HG03342 (cell line): ENCODE results near the gene ATPAF1.
A peak's percentile ranks its signal among the peaks of the same experiment; 100 is the strongest.
"Not testable (repeated sequence)": the region's sequence is repeated elsewhere in the genome, so short reads cannot be mapped to it uniquely, and the experiment has no call there.

Experiments
- ATAC-seq: cut with Tn5 transposase; IDR thresholded peaks from one replicate; pipeline ENCODE4 v1.9.1; 2021; ENCODE audit warnings: mild to moderate bottlenecking, moderate library complexity; ENCODE audit not compliant: unreplicated experiment

Gene ATPAF1, protein sequence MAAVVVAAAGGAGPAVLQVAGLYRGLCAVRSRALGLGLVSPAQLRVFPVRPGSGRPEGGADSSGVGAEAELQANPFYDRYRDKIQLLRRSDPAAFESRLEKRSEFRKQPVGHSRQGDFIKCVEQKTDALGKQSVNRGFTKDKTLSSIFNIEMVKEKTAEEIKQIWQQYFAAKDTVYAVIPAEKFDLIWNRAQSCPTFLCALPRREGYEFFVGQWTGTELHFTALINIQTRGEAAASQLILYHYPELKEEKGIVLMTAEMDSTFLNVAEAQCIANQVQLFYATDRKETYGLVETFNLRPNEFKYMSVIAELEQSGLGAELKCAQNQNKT

DNA sequence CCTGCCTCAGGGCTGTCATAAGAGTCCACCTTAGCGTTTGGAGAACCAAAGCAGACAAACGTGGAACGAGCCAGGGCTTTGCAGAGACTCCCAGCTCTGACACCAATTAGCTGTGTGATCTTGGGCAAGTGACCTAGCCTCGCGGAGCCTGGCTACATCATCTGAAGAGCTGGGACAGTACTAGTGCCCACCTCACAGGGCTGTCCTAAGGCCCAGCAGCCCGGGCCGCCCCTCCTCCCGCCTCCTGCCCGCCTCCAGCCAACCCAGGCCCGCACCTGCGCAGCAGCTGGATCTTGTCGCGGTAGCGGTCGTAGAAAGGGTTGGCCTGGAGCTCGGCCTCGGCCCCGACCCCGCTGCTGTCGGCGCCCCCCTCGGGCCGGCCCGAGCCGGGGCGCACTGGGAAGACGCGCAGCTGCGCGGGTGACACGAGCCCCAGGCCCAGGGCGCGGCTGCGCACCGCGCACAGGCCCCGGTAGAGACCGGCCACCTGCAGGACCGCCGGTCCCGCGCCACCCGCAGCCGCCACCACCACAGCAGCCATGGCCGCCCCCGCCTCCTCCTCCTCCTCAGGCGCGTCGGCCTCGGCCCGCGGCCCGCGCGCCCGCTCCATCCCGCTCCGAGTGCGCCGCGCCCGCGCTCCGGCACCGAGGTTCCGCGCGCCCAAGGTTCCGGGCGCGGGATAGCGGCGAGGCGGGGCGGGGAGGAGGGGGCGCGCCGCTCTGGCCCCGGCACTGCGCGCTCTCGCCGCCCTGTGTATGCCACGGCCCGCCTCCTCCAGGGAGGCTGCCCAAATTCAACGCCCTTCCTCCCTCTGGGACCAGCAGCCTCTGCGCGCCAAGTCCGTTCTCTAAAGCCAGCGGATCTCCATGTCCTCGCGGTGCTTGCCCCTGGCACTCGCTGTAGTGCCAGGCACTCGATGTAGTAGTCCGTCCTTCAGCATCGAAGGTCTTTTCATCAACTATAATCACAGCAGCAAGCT is at the start of gene ATPAF1:
ATPAF1 (minus strand) TSS at position 583 of the 979 bp plus-strand sequence; CDS start at position 541, 42 bp downstream.
- ATAC-seq, result peak; percentile 74

DNA sequence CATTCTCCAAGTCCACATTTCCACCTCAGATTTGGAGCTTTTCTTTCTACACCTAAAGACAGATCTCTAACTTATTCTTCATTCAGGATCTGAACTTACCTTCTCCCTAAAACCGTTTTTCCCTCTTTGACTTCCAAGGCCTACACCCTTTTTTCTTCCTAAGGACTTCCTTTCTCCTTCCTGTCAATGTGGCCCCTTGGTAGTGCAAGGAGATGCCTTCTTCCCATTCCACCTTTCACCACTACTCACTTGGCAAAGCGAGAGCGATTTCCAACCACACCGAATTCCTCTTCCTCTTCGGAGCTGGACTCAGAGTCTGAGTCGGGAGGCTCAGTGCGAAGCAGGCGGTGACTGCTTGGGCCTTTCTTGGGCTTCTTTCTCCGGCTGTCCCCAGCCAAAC is 49.5 kb upstream of the ATPAF1 start:
- no peak for ATAC-seq

DNA sequence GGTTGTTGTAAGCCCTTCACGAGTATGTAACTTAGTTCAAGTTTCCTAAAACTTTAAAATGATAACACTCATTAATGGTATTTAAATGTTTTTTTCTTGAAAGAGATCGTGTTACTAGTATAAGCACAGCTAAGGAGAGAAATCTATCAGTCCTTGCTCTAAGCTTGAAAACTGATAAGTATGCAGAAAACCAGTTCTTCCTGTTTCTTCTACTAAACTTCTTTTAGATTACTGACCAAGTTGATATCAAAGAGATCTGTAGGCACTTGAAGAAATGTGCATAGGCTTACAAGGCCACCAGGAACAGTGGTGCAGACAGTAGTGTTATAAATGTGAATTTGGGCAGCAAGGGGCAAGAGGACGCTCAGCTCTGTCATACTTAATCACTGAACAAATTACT is 46.8 kb upstream of the ATPAF1 start:
- ATAC-seq, result no peak

DNA sequence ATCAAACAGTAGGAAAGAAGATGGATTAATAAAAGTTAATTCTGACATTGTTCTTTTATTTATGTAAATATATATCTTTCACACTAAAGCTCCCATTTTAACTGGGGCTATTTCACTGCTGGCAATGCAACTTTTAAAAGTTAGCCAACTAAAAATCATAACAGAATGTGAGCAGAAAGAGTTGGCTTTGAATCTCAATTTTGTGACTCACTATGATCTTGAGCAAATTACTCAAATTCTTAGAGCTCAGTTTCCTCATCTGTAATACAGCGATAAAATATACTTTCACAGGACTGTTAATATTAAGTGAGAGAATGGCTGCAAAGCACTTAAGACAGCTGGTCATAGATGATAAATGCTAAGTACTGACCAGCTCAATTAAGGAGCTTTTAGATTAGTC is 40.0 kb upstream of the ATPAF1 start:
- no peak for ATAC-seq

DNA sequence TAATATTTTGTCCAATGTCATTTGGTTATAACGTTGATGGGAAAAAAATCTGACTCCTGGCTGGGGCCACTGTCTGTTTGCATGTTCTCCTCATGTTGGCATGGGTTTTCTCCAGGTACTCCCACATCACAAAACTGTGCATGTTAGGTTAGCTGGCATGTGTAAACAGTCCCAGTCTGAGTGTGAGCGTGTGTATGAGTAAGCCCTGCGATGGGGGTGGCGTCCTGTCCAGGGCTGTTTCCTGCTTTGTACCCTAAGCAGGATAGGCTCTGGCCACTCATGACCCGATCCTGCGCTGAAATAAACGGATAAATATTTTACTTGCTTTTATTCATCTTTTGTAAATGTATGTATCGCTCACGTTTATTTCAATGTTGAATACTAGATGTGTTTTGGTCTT is 37.2 kb upstream of the ATPAF1 start:
- ATAC-seq, result no peak

DNA sequence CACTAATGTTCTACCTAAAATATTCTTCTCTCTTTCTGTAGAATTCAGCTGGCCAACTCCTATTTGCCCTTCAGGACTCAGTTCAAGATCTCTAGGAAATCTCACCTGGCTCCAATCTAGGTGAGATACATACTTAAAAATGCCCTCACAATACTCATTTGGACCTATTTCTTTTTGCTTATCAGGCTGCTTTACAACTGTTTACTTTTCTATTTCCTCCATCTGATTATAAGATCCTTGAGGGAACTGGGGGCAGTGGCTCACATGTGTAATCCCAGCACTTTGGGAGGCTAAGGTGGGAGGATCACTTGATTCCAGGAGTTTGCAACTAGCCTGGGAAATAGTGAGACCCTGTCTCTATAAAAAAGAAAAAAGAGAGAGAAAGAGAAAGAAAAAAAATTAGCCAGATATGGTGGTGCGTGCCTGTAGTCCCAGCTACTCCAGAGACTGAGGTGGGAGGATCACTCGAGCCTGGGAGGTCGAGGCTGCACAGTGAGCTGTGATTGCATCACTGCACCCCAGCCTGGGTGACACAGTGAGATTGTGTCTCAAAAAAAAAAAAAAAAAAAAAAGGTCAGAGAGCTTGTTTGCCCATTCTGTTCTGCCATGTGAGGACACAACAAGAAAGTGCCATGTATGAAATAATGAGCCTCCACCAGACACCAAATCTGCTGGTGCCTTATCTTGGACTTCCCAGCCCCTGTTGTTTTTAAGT is 35.9 kb upstream of the ATPAF1 start:
- no peak for ATAC-seq

DNA sequence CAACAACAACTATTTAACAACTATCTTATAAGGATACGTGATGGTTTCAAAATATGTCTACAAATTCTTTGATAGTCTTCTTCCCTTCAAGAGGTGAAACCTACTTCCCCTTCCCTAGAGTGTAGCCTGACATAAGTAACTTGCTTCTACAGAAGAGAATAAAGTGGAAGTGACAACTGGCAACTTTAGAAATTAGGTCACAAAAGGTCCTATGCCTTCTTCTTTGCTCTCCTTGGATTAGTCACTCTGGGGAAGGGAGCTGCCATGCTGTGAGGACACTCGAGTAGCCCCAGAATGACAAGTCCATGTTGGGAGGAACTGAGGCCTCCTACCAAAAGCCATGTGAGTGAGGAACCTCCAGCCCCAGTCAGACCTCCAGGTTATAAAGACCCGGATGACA is 31.5 kb upstream of the ATPAF1 start:
- no peak for ATAC-seq

DNA sequence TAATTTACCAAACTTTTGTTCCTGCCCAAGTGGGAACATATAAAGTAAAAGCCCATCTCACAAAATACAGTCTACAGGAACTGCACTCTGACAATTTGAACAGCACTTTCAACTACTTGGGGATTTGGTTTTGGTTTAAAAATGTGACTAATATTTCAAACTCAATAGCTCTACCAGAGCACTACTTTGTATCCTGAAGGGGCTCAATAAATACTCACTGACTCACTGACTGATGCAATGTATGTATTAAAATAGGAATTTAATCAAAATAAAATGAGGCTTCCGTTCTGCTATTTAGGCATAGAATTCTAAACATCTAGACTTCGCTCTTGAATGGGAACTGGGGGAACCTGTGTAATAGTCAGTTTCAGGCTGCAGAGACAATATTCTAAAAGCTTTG is 28.9 kb upstream of the ATPAF1 start:
- no peak for ATAC-seq

DNA sequence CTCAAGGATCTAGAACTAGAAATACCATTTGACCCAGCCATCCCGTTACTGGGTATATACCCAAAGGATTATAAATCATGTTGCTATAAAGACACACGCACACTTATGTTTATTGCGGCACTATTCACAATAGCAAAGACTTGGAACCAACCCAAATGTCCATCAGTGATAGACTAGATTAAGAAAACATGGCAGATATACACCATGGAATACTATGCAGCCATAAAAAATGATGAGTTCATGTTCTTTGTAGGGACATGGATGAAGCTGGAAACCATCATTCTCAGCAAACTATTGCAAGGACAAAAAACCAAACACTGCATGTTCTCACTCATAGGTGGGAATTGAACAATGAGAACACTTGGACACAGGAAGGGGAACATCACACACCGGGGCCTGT is 26.5 kb upstream of the ATPAF1 start:
- not testable (repeated sequence) for ATAC-seq

DNA sequence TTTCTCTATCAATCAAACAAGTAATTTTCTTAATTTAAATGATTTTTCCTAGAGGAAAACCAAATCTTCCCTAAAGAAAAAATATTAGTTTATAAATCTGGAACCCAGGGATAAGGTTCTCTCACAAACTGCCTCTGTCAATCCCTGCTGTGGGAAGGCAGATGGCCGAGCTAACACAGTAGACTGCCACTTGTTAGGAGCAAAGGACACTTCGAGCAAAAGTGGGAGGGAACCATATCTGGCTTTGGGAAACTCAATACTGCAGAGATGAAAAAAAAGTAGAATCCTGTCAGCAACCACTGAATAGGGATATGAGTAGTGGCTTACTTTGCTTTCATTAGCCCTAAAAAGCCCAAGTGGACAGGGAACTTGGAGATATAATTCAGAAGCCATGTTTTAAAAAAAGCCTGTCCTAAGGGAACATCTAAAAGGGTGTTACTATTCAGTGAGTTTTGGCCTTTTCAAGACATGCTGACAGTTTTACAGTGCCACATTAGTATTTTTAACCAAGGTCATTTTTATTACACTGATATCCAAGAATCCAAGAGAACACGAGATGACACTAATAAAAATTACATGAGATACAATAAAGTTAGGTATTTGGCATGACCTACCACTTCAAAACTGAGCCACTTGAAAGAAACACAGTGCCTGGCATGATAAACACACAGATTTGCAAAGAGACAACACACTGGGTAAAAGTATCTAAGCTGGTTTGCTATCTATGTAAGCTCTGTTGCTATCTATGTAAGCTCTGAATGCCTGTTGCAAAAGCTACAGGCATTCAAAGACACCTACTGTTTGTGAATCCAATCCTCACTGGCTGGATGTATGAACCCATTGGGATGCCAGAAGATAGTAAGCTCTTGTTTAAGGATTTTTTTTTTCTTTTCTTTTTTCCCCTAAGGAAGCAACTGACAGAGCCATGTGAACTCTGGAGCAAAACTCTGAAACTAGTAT is 24.9 kb upstream of the ATPAF1 start:
- ATAC-seq, result no peak

DNA sequence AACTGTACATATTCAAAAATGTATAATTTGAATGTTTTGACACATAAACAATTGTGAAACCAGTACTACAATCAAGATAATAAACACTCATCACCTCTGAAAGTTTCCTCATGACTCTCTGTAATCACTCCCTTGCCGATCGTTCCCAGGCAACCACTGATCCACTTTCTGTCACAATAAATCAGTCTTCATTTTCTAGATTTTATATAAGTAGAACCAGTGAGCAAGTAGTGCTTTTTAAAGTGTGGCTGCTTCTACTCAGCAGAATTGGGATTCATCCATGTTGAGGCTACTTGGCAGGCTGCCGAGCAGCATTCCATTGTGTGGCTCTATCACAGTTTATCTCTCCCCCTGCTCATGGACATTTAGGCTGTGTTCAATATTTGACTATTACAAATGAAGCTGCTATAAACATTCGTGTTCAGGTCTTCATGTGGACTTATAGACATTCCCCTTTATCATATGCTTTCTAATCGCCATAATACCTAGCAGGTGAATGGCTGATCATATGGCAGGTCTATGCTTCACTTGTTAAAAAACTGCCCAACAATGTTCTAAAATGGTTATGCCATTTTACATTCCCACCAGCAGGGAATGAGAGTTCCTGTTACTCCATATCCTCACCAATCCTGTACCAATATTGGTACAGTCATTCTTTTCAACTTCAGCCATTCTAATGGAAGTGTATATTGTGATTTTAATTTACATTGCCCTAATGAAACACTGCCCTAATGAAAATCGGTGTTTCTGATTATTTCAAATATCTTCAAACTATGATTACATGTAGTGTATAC is 24.0 kb upstream of the ATPAF1 start:
- no peak for ATAC-seq

DNA sequence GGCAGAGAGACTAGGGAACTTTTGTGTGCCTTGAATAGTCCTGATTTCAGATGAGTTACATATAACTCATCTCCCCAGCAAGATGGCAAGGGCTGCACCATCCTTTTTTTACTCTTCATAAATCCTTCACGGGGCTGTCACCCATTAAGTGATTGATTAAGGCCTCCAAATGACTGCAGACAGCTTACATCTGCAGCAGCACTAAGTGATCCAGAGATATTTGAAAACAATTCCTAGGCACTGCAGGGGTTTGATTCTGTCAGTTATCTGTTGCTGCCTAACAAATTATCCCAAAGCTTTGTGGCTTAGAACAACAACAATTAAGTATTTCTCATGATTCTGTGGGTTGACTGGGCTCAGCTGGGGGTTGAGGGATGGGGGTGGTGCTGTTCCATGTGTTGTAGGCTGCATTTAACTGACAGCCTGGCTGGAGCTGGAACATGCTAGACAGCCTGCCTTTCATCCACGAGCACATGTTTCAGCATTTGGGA is 22.8 kb upstream of the ATPAF1 start:
- ATAC-seq, result no peak

DNA sequence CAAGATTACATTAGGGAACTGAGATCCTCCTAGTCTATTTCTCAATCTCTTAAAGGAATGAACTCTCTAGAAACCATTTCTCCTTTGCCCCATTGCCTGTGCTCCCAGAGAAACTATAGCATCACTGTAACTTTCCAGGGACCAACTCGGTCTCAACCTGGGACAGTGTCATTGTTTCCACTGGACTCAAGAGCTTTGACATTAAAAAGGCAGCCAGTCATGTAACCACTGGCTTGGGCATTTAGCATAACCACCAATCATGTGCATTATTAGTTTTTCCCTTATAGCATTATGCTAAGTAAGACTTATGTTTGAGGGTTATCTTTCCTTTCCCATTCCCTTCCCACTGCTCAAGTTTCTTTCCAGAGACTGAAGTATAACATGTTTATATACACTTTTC is 21.7 kb upstream of the ATPAF1 start:
- ATAC-seq, result no peak

DNA sequence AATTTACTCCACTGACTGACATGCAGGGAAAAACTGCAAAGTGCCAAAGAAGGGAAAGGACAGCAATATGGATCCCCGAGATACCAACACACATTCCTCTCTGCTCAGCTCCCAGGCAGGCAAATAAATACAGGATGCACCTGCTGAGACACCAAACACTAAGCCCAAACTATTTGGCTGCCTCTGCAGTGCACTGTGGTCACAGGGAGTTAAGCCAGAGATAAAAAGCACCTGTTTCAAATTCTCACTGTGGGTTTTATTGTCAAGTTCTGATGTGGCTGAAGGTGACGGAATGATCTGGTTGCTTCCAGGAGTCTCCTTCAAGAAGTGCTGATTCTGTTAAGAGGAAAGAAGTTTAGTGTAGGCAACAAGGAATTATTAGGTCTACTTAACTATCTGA is 21.2 kb upstream of the ATPAF1 start:
- no peak for ATAC-seq

DNA sequence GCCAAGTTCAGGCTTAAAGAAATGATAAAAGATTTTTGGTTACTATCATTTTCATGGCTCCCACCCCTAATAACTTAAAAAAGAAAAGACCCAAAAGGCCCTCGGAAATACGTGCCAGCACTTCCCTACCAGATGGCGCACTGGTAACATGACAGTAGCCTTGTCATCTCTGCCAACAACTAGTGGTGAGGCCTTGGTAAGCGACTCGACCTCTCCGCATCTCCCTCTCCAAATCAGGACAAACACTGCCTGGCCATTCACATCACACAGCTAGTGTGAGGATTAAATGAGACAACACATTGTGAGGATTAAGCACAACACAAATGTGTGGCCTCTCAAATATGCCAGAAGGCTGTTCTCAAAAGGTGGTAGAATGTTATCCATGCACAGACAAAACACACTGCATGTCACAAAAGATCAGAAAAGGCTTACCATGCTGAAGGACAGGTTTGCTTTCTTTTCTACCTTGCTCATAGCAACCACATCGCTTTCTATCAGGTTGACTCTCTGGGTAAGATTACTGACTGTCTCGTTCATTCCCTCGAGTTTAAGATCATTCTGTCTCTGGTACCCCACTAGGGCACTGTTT is 19.9 kb upstream of the ATPAF1 start:
- no peak for ATAC-seq

DNA sequence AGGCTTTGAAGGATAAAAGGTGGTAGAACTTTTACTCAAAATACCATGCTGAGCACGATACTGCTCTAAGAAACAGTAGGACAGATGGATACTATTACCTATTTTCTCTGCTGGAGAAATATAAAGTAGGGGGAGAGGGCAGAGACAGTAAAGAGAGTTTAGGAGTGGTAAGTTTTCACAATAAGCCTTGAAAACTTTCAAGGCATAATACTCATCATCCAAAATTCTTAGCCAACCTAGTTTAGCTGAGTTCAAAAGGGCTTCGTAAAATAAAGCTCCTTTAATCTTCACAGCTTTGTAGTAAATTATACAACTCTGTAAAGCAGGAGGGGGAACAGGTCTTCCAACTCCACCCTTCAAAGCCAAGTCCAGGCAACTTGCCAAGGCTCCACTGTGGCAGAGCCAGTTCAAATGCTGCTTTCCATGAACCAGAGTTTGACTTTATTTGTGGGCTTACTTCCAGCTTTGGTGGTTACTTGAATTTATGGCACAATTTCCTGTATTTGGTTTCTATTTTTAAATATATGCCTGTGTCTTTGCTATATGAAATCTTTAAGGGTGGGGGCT is 19.0 kb upstream of the ATPAF1 start:
- no peak for ATAC-seq

DNA sequence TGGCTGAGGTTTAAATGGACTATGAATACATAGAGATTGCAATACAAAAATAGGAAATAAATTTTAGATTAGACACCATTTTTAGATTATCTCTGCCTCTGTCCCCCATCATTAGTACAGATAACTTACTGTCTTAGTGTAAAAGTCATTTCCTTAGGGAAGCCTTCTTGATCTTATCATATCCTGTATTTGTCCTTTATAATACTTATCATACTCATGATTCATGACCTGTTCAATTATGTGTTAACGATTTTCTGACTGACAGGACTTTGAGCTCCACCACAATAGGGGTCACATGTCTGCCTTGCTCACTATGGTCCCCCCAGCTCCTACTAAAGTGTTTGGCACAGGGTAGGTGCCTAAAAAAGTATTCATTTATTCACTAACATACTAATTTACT is 18.1 kb upstream of the ATPAF1 start:
- no peak for ATAC-seq

DNA sequence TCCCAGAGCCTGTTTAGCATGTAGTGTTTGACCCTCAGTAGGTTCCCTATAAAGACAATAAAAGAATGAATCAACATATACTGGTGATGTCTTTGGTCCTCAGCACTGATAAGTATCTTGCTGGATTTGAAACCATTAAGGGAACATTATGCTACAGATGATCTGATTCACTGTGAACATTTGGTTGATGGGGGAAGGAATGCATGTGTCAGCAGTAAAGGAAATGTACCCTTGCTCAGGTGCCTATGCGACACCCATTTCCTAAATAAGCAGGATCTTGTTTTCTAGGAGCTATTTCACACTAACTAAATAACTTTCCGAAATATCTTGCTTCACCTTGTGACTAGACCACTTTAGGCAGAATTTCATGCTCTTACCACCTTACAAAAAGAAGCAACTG is 16.5 kb upstream of the ATPAF1 start:
- ATAC-seq, result no peak

DNA sequence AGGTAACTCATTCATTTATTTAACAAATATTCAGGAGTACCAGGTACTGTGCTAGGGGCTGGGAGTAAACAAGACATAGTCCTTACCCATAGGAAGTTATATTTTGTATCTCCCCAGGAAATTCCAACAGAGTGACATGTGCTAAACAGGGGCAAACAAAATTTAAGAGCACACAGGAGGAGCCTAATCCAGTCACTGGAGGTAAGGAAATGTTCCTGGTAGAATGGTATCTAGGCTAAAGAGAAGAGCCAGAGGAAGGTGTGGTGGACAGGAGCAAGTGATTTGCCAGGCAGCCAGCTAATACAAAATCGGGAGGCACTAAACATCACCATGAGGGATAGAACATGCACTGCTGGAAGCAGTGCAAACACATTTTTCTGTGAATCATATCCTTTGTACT is 13.9 kb upstream of the ATPAF1 start:
- ATAC-seq, result no peak
